SIG-M5 treated with dmso at 0.1 percent for 504 hours (cell line): ENCODE data around the gene GPC1.

Experiments used
- DNase-seq: peaks from one replicate; lab custom pipeline; 2025; ENCODE audit not compliant: unreplicated experiment; lab: John Stamatoyannopoulos, UW

The GPC1 gene

DNA sequence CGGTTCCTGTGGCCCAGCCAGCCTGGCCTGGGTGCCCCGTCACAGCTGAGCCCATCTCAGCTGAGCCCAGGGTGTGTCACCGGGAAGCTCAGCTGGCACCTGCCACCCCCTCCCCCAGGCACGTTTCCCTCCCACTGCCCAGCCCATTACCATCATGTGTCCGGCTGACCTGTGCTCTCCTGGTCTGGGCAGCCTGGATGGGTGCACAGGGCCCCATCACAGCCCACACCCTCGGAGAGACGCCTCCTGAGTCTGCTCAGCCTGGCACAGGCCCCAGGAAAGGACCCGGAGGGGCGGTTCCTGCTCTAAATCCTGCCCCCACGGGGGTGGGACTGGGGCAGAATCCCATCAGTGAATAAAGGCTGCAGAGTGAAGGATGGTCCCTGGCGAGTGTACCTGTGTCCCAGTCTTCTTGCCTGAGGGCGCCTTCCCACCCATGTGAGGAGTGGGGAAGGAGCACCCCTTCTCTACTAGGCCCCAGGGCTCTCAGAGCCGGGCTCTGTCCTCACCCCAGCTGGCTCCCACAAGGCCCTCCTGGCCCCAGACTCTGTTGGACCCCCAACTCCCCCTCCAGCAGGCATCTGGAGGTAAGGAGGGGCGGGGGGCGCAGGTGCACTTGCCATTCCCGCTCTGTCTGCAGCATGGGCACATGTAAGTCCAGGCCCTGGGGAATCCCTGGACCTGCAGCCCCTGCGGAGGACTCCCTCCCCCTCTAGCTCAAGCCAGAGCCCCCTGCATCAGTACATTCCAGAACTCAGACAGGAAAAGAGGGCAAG, 21.2 kb downstream of the GPC1 start:
- DNase-seq = no peak

DNA sequence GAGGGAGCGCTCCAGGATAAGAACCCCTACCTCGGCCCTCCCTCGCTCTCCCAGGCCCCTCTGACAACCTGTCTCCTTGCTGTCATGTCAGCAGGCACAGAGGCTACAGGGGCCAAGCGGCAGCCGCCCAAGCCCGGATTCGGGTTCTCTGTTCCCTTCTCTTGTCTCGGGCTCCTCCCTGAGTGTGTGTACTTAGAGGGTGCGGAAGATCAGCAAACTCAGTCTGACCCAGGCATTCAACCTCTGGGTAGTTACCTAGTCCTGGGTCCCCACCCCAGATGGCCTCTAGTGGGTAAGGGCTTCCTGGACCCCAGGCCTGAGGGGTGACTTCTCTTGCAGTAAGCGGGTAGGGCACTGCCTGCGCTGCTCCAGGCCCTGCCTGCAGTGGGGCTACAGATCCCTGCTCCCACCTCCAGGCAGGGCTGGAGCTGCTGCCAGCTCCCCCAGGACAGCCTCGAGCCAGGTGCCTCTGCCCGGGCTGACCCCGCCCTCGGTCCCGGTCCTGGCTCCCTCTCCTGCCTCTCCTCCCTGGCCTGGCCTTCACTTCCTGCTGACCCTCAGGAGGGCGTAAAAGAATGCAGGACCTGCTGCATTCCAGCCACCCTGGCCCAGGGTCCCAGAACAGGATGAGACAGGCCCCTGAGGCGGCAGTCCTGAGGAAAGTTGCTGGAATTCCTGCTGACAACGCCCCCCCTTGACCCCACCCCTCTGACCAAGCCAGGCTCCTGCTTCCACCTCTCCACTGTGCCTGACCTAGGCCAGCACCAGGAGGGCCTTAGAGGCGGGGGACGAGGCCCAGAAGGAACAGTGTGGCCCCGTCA, 22.0 kb downstream of the GPC1 start:
- DNase-seq = no peak

GRCh38 chr2:240458044-240458899, 22.8 kb downstream of the GPC1 start:
- DNase-seq = no peak

DNA sequence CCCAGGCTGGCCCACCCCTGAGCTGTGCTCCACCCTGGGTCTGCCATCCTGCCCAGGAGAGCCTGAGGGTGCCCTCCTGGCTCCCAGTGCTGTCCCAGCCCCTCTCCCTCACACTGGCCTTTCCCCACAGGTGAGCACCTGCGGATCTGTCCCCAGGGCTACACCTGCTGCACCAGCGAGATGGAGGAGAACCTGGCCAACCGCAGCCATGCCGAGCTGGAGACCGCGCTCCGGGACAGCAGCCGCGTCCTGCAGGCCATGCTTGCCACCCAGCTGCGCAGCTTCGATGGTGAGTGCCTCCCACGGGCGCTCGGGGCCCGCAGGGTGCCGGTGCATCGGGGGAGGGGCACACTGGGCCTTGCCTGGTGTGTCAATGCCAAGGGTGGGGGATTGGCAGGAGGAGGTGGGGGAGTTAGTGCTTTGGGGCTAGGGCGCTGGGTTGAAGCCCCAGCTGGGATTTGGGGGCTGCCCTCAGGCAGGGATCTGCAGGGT, 23.5 kb downstream of the GPC1 start:
- DNase-seq = no peak

DNA sequence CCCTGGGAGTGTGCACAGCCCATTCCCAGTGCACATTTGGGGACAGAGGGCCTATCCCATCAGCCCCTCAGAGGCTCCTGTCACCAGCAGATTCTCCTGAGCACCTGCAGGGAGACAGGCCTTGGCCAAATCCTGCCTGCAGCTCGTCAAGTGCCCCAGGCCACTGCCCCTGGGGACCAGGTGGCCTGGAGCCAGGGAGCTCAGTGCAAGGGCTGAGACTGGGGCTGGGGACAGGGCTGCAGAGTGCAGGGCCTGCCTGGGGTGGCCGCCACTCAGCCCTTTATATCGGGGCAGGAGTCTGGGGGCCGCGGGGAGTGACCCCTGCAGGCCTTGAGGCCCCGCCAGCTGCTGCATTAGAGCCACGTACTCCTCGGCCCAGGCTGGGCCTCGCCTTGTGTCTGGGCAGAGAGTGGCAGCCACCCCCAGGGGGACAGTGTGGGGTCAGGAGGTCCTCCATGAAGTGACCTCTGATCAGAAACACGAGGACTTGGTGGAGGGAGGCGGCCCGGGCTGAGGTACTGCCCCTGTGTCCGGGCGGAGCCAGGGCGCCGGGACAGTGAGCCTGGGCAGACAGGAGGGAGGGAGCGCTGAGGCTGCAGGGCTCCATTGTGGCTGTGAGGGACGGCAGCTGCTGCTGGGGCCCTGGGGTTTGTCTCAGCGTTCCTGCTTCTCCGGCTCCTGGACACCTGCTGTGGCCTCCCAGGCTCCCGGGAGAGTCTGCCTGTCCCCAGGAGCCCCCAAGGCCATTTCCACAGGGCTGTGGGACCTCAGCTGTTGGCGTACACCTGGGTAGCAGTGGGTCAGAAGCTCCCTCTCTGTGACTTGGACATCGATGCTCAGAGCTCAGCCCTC, 24.2 kb downstream of the GPC1 start:
- no peak for DNase-seq

DNA sequence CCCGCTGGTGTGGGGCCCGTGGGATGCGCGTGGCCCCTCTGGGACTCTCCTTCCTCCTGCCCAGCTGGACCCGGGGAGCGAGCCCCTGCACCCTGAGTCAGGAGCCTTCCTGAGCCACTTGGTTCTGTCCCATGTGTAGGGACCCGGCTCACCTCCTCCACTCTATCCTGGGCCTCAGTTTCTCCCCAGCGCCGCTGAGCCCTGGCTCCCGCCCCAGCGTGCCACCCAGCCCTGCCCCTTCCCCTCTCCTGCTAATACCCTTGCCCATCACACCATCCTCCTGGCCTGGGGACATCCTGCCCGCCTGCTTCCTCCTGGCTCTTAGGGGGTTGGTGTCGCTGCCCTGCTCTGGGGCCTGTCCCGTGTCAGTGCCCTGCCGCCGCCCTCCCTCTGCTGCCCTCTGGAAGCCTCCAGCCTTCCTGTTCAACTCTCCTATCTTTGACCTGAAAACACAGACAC, 24.8 kb downstream of the GPC1 start:
- no peak for DNase-seq

GRCh38 chr2:240460781-240461431, 25.4 kb downstream of the GPC1 start:
- DNase-seq = no peak

DNA sequence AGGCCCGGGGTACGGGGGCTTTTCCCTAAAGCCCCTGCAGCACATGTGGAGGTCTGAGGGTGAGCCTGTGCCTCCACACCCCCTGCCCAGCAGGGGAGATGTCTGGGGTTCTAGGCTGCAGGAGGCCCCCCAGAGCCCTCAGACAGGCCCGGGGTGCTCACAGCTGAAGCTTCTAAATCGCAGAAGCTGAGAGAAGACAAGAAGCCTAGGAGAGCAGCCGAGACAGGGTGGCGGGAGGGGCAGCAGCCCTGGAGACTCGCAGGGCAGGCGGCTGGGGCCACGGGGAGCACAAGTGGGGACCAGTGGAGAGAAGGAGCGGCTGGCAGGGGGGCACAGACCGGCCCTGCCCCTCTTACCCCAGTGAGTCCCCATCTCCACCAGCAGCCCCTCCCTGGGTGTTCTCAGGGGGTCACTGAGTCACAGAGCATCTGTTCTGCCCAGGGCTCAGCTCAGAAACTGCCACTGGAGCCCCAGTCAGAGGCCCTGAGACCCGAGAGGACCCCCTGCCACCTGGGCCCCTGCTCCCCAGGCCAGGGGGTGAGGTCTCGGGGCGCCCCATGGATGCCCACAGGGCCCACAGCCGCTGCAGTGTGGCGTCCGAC, 26.1 kb downstream of the GPC1 start:
- no peak for DNase-seq

DNA sequence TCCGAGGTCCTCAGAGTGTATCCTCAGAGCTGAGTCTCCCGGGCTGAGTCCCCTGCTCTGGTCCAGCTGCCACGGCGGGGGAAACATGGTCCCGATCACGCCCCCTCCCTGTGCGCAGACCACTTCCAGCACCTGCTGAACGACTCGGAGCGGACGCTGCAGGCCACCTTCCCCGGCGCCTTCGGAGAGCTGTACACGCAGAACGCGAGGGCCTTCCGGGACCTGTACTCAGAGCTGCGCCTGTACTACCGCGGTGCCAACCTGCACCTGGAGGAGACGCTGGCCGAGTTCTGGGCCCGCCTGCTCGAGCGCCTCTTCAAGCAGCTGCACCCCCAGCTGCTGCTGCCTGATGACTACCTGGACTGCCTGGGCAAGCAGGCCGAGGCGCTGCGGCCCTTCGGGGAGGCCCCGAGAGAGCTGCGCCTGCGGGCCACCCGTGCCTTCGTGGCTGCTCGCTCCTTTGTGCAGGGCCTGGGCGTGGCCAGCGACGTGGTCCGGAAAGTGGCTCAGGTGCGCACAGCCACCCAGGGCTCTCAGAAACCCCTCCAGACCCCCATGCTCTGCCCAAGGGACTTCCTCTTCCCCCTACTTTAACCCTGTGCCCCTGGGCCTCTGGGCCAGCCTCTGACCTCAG, 26.7 kb downstream of the GPC1 start:
- no peak for DNase-seq

DNA sequence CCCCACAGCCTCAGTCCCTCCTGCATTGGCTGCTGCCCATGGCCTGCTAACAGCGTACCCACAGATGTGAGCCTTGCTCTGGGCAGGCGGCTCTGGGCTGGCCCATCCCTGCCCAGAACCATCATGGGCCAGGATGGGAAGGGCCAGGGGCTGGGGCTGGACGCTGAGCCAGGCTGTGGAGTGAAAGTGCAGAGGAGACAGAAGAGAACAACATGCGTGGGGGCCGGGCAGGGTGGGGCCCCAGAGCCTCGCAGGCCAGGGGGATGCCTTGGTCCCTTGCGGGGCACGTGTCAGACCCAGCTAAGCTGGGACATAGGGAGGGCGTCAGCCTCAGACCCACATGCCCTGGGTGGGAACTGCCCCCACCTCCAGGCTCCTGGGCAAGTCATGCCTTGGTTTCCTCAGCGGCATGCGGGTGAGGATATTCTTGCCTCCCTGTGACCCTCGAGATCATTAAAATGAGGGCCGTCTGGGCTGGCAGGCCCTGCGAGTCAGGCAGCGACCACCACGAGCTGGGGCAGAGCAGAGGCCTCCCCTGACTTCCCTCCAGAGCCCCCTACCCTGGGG, 27.3 kb downstream of the GPC1 start:
- no peak for DNase-seq

DNA sequence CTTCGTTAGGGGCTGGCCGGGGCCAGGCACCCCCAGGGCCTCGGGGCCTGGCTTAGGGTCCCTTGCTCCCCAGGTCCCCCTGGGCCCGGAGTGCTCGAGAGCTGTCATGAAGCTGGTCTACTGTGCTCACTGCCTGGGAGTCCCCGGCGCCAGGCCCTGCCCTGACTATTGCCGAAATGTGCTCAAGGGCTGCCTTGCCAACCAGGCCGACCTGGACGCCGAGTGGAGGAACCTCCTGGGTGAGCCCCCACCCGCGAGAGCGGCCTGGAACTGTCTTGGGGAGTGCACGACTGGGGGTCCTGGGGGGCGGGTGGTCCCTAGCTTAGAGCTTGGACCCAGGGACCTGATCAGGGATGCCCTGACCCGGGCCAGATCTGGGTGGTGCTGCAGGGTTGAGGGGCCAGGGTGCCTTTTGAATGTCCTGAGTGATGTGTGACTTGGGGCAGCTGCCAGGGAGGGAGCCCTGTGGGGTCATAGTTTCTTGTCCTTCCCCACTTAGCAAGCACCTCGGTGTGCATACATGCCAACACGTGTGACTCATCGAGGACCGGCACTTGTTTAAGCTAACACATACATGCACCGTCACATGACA, 27.9 kb downstream of the GPC1 start:
- DNase-seq = no peak

DNA sequence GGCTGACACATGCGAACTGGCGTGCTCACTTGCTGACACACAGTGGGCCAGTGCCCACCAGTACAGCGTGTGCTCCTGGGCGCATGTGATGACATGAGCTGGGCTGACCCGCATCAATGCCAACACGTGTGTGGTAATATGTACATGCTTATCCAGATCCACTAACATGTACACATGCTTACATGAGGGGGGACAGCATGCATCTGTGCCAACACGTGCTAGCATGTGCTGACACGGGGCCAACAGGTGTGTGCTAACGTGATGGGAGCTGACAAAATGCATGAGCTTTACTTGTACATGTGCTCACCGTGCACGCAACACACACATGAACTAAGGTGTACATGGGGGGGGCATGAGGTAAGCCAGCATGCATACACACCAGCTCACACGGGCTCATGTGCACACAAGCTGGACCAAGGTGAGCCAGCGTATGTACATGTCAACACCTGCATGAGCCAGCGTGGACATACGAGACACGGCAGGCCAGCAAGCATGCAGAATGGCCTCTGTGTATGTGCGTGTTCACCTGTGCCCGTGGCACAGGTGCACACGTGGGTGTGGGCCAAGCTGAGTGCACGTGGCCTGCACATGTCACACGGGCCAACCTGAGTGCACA, 28.5 kb downstream of the GPC1 start:
- DNase-seq = no peak

- DNase-seq = no peak
Measured at GRCh38 chr2:240464514-240465241, 29.2 kb downstream of the GPC1 start.

DNA sequence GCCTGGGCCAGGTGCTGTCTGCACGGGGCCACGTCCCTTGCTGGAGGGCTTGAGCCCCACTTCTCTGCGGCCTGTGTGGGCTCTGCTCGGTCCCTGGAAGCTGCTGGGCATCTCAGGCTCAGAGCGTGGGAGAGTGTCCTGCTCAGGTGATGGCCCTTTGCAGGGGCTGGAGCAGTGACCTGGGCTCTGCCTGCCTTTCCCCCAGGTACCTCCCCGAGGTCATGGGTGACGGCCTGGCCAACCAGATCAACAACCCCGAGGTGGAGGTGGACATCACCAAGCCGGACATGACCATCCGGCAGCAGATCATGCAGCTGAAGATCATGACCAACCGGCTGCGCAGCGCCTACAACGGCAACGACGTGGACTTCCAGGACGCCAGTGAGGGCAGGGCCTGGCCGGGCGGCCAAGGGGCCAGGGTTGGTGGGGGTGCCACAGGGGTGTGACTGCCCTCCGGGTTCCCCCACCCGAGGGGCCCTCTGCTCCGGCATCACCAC, 29.9 kb downstream of the GPC1 start:
- no peak for DNase-seq

DNA sequence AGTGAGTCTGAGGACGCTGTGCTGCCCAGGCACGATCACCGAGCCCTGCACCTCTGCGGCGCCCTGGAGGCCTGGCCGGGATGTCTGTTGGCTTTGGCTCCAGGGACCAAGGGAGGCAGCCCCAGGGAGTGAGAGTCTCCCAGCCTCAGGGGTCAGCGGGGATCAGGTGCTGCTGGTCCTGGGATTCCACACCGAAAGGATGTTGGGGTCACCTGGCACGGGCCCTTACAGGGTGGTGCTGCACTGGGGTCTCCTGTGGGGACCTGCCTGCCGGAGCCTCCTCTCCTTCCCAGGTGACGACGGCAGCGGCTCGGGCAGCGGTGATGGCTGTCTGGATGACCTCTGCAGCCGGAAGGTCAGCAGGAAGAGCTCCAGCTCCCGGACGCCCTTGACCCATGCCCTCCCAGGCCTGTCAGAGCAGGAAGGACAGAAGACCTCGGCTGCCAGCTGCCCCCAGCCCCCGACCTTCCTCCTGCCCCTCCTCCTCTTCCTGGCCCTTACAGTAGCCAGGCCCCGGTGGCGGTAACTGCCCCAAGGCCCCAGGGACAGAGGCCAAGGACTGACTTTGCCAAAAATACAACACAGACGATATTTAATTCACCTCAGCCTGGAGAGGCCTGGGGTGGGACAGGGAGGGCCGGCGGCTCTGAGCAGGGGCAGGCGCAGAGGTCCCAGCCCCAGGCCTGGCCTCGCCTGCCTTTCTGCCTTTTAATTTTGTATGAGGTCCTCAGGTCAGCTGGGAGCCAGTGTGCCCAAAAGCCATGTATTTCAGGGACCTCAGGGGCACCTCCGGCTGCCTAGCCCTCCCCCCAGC, 30.5 kb downstream of the GPC1 start:
- DNase-seq = no peak

GRCh38 chr2:240466579-240467148, 31.2 kb downstream of the GPC1 start:
- no peak for DNase-seq
